ENCODE data around the gene ROR2.

DNA sequence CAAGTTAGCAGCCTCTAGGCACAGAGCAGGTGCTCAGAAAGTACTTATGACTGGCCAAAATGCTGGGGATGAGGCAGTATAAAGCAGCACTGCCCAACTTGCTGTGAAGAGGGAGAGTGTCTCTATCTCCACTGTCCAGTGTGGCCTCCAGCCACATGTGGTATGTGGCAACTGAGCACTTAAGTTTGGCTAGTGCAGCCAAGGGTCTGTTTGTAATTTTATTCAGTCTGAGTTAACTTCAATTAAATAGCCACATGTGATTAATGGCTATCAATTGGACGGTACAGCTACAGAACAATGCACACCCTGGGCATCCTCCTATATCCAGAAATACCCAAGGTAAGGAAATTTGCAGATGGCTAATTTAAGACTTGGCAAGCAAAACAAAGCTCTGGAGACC is 26.9 kb downstream of the ROR2 start:
- TF ChIP-seq POLR2A (IDR thresholded peaks at IDR 0.05) (no peak), POLR2AphosphoS5 (IDR thresholded peaks at IDR 0.05) (no peak), EP300 (IDR thresholded peaks at IDR 0.05; ENCODE audit: low read depth) (no peak)
- TF ChIP-seq, protein P1, sequence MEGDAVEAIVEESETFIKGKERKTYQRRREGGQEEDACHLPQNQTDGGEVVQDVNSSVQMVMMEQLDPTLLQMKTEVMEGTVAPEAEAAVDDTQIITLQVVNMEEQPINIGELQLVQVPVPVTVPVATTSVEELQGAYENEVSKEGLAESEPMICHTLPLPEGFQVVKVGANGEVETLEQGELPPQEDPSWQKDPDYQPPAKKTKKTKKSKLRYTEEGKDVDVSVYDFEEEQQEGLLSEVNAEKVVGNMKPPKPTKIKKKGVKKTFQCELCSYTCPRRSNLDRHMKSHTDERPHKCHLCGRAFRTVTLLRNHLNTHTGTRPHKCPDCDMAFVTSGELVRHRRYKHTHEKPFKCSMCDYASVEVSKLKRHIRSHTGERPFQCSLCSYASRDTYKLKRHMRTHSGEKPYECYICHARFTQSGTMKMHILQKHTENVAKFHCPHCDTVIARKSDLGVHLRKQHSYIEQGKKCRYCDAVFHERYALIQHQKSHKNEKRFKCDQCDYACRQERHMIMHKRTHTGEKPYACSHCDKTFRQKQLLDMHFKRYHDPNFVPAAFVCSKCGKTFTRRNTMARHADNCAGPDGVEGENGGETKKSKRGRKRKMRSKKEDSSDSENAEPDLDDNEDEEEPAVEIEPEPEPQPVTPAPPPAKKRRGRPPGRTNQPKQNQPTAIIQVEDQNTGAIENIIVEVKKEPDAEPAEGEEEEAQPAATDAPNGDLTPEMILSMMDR (IDR thresholded peaks at IDR 0.05): no peak
